Cardiac fibroblast (primary cell): ENCODE measurements around the gene SORBS2.

Source experiments
- DNase-seq, 2 donors: peaks; one replicate each; pipeline versions ENCODE4 v3.0.0 to v3.0.0-alpha.2; 2010; ENCODE audit warnings: low read depth in 2 of 2
- H3K4me3 ChIP-seq, 2 donors: replicated peaks in 1 of 2; 1 replicate in 1 of 2; 2 replicates in 1 of 2; pipeline ENCODE4 v1.5.1; 2011; ENCODE audit warnings: low read depth in 2 of 2, low read length in 2 of 2, mild to moderate bottlenecking in 2 of 2, moderate library complexity in 1 of 2
- CTCF ChIP-seq: IDR thresholded peaks from one replicate; pipeline ENCODE4 v1.5.1; 2011; ENCODE audit warnings: low read depth, mild to moderate bottlenecking, low read length, inconsistent platforms

The SORBS2 gene

GRCh38 chr4:185805979-185806378 lies 6.0 kb downstream of the SORBS2 start:
- DNase-seq: no peak
- no peak for TF ChIP-seq CTCF
- H3K4me3 ChIP-seq: no peak overlapping the region

- no peak for DNase-seq
- no peak overlapping the region for H3K4me3 ChIP-seq
- TF ChIP-seq CTCF: no peak
Observed at GRCh38 chr4:185805262-185805802, 6.7 kb downstream of the SORBS2 start.

GRCh38 chr4:185803022-185803421 lies 9.0 kb downstream of the SORBS2 start:
- peak in 1 of 2 donors; percentile 10 for DNase-seq
- TF ChIP-seq CTCF: no peak

GRCh38 chr4:185801471-185801870 lies 10.5 kb downstream of the SORBS2 start:
- TF ChIP-seq CTCF: no peak

More at GRCh38 chr4:185803022-185803421, 9.0 kb downstream of the SORBS2 start:
- H3K4me3 ChIP-seq: no peak overlapping the region

GRCh38 chr4:185800266-185800945 lies 11.6 kb downstream of the SORBS2 start:
- no peak for TF ChIP-seq CTCF
- DNase-seq: no peak
- no peak overlapping the region for H3K4me3 ChIP-seq

More at GRCh38 chr4:185801471-185801870, 10.5 kb downstream of the SORBS2 start:
- DNase-seq: peak in 1 of 2 donors; percentile 27
- no peak overlapping the region for H3K4me3 ChIP-seq

- no peak overlapping the region for H3K4me3 ChIP-seq
- DNase-seq: no peak
- no peak for TF ChIP-seq CTCF
Observed at GRCh38 chr4:185799442-185799841, 12.6 kb downstream of the SORBS2 start.
